Activated CD8-positive, alpha-beta memory T cell treated with anti-CD3 and anti-CD28 coated beads, Interleukin-2, amount 50 U/mL, for 1 hour (primary cell): ENCODE measurements around the gene TANC1.

ENCODE experiments used
- DNase-seq: peaks from one replicate; pipeline ENCODE4 v3.0.0-alpha.2; 2020; ENCODE audit errors: extremely low read depth

Gene TANC1

DNA sequence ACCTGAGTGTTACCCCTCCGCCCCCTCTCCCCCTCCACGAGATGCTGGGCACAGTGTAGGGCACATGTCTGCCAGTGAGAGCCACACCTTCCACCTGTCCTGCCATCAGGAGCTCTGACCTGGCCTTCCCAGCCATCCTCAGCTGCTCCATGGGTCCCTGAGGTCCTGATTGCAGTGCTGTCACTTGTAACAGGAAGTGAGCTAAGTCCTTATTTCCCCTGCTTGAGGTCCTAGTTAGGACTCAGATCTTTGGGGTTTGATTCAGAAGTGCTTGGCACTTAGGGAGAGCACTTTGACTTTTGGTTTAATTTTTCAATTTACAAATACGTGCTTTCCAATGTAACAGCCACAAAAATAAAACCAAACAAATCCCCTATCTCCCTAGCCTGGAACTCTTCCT, 192.5 kb downstream of the TANC1 start:
- DNase-seq = no peak

DNA sequence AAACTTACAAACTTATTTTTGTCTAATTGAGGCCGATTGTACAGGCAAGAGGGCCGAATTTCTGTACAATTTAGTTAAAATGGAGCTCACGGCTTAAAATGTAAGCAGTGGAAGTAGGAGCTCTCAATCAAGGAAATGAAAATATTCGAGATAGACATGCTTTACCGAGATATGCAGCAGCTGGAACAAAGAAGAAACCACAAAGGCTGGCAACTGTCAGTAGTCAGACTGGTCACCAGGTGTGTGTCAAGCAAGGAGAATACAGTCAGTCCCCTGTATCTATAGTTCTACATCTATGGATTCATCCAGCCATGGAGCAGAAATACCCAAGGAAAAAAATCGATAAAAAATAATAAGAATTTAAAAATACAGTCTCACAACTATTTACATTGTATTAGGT, 195.5 kb downstream of the TANC1 start:
- DNase-seq = no peak

DNA sequence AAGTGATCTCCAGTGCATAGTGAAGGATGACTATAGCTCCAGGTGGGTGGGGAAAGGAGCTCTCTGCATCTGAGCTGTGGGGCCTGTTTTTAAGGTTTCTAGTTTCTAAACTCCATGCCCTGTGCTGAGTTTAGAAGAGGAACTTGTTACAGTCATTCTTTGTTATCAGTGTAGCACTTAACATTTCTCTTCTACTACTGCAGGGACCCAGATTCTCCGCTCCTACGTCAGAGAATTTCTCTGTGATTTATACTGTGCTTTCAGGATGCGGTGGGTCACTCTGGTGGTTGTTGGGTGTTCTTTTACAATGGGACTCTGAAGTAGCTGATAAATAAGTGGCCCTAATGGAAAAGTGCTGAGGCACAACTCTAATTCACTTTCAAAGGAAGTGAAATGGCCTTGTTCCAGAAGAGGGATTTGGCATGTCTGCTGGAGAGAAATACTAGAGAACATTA, 196.0 kb downstream of the TANC1 start:
- no peak for DNase-seq

DNA sequence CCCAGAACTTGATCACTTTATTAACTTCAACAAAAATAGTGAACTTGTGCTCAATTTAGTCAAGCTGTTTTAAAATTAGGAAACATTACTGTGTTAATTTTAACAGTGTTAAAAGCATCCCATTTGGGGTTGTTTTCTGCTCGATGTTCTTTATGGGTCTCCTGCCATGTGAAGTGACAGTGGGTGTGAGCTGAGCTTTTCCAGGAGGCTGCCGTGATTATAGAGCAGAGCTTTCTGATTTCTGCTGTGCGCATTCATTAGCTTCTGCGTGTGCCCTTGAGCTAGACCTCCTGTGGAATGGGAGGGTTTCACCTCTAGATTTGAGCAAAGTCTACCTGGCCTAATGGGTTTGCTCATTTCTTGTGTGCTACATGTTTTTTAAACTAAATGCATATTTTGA, 196.6 kb downstream of the TANC1 start:
- no peak for DNase-seq

DNA sequence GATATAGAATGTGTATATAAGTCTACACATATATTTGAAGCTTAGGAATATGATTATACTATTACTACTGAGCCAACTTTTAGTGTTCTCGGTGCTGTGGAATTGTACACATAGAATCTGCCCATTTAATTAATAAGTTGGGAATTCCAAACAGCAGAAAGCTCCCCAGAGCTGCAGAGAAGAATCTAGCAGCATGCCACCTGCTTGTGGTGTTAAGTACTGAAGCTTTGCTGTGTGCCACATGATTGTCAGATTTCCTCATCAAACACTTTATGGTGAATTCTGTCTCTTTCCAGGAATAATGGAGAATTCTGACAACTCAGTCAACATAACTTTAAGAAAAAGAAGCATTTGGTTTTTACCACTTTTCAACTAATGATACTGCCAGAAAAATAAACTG, 200.3 kb downstream of the TANC1 start:
- DNase-seq = no peak

DNA sequence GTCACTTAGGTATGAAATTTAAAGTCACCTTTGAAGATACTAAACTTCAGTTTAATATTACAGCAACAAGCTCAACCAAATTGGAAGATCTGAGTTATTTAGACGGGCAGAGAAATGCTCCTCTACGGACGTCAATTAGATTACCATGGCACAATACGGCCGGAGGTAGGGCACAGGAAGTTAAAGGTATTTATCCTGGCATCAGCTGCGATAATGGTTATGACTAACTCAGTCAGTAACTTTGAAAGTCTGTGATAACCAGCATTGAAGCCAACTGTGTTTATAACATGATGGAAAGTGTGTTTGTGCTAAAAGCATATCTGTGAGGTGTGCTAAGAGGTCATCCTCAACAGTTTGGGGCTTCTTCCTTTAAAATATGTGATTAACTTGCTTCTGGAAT, 200.7 kb downstream of the TANC1 start:
- DNase-seq = no peak

DNA sequence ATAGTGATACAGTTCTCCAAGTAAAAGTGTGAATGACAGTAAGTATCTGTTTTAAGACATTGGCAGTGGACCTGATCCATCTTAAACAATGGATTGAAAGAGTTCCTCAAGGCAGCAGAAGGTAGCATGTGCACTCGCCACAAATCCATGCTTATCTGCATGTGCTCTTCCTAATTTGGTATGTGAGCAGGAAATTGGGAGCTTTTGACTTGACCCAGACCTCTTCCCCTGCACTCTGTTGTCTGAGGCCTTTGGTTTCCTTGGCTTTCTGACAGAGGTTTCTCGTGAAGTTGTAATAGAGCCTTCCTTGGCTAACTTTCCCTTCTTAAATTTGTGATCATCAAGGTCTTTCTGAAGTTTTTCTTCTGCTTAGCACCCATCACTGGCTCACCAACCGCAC, 204.0 kb downstream of the TANC1 start:
- DNase-seq = no peak

DNA sequence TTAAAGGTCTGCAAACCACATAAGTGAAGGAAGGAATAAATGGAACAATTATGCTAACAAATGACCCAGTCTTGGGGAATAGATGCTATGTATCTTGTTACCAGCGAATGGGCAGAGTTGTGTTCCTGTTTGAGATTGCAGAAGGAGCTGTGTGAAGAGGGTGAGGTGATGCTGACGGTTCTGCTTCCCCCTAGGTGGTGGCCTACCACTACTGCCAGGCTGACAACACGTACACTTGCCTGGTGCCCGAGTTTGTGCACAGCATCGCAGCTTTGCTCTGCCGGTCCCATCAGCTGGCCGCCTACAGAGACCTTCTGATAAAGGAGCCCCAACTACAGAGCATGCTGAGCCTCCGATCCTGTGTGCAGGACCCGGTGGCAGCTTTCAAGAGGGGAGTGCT, 206.3 kb downstream of the TANC1 start:
- DNase-seq = no peak

DNA sequence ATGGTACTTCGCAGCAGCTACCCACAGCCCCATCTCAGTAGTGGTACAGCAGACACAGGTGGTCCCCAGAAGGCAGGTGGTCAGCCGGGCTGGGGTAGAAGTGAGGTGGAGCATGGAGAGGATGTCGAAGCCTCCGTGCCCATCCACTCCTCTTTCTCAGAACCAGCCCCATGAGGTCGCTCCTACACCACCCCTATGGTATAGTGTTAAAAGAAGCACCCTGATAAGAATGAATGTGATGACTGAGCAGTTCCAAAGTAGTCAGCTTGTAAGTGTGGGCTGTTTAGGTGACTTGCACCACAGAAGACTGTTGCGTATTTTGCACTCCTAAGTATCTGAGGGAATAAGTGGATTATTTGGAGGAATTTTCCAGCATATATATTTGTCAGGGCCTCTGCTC, 206.7 kb downstream of the TANC1 start:
- DNase-seq = no peak

DNA sequence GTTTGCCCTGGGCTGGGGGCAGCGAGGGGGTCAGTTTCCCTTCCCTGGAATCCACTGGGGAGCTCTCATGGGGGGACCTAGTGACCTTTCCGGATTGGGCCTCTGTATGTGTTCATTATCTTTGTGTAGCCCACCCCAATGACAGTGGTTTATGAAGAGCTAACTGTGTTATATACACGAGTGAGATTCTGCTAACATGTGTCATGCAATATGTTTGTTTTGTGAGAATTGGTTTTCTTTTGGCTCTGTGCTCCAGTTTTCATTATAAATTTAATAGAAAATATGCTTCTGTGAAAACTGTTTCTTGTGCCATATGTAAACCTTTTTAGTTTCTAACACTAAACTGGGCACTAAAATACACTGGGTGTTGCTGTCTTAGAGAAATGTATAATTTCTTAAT, 207.5 kb downstream of the TANC1 start:
- DNase-seq = no peak

DNA sequence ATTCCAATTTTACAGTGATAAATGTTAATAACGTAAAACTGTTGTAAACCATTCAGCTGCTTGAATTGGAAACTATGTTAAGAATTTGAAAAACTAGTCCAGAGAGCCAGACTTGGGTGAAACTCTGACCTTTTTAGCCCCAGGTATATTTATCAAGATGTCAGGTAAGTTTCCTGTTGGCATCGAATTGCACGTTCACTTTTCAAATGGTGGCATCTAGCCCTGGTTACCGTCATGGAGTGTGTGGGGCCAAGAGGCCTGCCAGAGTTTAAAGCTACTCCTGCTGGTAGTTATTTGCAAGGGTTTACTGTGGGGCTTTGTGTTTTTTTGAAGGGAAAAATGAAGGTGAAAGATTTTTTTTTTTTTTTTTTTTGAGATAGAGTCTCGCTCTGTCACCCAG, 208.1 kb downstream of the TANC1 start:
- no peak for DNase-seq

DNA sequence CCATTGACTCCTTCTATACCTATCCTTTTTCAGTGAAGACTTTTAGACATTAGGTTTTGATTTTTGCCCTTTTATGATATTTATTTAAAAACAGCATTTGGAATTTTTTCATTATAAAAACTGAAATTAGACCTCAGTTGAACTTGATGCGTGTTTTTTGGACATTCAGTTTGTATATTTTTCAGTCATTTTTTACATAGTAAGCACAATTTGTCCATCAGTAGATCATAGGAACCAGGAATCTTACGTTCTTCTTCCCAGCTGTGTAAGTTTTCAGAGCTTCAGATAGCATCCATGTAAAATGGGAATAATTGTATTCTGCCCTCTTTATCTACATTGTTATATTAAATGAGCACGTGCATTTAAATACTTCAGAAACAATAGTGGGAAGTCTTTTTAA, 208.9 kb downstream of the TANC1 start:
- no peak for DNase-seq

DNA sequence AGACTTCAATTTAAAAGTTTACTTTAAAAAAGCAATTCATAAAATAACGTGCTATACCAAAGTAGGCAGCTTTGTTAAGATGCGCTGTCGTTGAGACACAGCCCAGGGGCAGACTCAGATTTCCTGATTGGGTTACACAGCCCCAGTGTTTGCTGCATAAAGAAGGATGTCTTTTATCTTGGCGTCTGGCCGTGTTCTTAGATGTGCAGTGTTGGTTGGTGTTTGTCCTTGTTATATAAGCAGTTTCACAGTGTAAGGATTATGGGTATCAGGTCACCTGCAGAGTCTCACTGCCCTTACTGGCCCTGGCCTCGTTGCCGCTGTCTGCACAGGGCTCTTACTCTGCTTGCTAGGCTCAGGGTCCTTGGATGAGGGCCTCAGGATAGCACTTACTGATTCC, 209.5 kb downstream of the TANC1 start:
- no peak for DNase-seq

DNA sequence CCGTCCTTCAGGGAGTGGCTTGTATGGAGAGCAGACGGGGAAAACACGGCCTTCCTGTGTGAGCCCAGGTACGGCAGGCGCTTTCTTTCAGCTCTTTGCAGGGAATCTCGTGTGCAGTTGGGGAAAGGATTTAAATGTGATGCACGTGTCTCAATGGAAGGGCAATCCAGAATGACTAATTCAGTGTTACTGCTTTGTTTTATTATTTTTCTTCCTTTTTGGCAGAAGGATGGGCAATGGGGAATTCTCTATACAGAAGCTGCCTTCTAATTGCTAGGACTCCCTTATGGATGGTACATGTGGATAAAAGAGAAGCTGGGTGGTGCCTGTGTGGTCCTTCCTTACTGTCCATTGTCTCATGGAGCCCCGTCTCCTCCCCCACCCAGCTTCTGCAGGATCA, 210.7 kb downstream of the TANC1 start:
- DNase-seq = no peak

DNA sequence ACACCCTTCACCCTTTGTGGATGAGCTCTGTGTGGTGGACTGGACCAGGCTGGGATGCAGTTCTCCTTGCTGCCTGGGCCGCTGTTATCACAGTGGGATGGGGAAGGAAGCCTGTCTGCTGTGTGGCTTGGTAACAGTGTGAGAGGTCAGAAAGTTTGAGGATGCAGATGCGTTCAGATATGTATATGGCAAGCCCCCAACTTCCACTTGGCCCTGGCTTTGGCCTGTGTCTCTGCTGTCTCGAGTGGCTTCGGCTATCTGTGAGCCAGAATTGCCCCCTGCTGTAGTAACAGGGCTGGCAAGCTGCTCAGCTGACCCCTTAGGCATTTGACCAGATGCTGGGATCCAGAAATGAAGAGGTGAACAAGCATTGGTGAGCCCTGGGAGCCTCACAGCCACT, 211.3 kb downstream of the TANC1 start:
- no peak for DNase-seq

DNA sequence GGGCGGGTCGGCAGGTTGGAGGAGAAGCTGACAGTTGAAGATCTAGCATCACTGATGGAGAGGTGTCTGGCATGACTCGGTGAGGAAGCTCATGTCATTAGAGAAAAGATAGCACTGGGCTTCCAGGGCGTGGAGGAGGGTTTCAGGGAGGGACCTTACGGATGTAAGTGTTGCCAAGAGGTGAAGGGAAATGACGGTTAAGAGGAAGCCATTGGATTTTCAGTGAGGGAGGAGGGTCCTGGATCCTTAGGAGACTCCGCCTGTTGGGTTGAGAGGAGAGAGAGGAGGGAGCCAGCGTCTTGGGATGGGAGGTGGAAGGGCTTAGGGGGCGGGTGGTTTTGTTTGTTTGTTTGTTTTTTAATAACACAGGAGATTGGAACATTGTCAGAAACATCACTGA, 214.9 kb downstream of the TANC1 start:
- DNase-seq = no peak

DNA sequence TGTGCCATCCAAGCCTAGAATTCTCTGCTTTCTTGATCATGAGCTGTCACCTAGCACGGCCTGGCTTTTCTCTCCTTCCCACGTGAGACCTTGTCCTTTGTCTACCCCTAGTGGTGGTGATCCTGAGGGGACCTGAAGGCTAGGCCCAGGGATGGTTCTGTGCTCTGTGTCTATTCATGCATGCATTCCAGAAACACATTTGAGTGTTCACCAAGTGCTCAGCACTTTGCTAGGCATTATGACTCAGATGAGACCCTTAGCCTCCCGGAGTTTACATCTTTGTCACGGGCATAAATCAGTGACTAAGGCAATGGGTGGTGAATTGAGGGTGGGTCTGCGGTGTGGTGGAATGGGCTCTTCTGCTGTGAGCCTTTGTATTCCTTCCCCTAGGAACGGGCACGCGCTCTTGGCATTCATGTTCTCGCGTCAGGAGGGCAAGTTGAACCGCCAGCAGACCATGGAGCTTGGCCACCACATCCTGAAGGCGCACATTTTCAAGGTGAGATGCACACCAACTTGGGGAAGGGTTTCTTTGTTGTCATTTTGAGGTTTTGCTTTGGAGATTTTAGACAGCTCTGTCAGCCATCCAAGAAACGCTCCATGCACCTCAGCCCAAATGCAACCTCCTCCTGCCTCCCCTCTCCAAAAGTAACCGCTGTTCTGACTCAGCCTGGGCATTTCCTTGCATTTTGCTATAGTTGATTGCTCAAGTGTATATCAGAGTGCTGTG, 217.1 kb downstream of the TANC1 start:
- DNase-seq = no peak

DNA sequence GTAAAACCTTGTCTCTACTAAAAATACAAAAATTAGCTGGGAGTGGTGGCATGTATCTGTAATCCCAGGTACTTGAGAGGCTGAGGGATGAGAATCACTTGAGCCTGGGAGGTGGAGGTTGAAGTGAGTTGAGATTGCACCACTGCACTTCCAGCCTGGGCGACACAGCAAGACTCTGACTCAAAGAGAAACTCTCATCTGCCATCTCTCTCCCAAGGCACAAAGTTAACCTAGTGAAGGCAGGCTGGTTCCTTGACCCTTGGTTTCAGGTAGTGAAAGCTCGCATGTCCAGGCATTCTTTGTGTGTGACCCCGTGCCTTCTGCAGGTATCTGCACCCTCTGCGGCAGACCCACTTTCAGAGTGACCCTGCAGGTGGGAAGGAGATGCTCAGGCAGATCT, 218.0 kb downstream of the TANC1 start:
- no peak for DNase-seq

DNA sequence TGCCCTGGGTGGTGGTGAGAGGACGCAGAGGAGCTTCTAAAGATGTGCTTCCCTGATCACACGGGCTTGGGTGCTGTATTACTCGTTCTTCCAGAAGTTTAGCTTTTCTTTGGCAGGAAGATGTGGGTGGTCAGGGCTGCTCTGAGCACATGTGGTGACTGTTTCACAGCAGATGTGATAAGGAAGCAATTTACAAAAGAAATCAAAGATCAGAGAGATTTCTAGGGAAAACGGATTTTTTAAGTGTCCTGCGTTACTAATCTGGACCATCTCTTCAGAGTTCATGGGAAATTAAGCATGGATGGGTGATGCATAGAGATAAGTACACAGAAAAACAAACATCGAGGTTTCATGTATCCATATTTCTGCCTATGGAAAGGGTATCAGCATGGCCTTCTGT, 218.7 kb downstream of the TANC1 start:
- DNase-seq = no peak

DNA sequence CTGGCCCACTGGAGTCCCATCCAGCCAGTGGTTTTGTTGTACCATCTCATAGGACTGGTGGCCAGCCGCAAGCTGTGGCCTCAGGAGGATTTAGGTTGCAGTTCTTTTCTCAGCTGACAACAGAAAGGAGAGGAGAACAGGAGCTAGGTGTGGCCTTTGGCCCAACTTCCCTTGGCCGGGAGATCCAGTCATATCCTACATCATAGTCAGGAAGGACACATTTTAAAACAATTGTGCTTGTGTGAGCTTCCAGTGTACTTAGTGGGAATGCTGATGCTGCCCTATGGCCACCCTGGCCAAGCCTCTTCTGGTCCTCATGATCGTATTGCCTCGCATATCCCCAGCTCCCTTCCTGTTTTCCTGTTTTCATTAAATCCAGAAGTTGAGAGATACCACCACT, 220.0 kb downstream of the TANC1 start:
- no peak for DNase-seq

DNA sequence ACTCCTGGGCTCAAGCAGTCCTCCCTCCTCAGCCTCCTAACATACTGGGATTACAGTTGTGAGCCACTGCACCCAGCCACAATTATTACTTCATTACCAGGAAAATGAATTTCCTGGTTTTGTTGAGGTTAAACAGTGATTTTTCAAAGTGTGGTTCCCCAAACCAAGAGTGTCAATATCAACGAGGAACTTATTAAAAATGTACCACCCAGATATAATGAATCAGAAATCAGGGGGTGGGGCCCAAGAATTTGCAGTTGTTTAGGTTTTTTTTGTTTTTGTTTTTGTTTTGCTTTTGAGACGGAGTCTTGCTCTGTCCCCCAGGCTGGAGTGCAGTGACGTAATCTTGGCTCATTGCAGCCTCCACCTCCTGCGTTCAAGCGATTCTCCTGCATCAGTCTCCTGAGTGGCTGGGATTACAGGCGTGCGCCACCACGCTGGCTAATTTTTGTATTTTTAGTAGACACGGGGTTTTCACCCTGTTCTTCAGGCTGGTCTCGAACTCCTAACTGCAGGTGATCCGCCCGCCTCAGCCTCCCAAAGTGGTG, 224.0 kb downstream of the TANC1 start:
- no peak for DNase-seq

DNA sequence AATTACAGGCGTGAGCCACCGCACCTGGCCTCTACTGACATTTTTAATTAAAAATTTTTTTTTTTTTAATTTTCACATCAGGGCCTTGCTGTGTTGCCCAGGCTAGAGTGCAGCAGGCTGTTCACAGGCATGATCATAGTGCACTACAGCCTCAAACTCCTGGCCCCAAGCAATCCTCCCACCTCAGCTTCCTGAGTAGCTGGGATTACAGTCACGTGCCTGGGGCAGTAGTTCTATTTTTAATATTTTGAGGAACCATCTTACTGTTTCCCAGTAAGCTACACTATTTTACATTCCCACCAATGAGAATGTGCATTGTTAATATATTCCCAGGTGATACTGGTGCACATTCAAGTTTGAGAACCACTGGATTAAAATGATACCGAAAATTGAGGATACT, 225.4 kb downstream of the TANC1 start:
- no peak for DNase-seq

DNA sequence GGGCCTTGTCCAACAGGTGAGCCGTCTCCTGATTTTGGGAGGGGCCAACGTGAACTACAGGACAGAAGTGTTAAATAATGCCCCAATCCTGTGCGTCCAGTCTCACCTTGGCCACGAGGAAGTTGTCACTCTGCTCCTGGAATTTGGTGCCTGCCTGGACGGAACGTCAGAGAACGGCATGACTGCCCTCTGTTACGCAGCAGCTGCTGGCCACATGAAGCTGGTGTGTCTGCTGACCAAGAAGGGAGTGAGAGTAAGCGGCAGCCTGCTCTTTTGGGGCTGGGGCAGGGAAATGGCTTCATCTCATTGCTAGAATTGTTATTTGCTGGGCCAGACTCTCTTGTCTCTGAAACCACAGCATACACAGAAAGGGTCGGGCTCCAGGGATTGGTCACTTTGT, 225.8 kb downstream of the TANC1 start:
- no peak for DNase-seq

DNA sequence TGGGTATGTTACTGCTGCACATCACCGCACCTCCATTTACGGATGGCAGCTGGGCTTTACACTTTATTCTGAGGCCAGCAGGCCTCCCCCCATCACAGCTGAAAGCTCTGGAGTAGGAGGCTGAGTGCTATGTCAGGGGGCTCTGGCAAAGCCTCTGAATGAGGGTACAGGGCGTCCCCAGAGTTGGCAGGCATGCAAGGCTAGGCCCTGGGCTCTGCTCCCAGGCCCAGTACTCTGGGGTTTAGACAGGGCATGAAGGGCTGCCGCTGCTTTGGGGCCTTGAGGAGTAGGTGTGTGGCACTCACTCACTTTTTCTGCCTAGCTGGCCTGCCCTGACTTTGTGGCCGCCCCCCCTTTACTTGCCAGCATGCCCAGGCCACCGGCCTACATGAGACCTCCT, 227.3 kb downstream of the TANC1 start:
- no peak for DNase-seq
